ENCODE results near the gene RUFY3. TPM values are rescaled to one million over a fixed set of nuclear protein-coding genes. Genes with fewer than 3 reads are reported as not detected.

The RUFY3 gene
- total and polyA plus RNA-seq, 9 of the 15 experiments (the other 6 are each of a cell fraction or from before 2014, with no cell fraction given) = 4.2 to 31.1 (median 21.5) TPM

DNA sequence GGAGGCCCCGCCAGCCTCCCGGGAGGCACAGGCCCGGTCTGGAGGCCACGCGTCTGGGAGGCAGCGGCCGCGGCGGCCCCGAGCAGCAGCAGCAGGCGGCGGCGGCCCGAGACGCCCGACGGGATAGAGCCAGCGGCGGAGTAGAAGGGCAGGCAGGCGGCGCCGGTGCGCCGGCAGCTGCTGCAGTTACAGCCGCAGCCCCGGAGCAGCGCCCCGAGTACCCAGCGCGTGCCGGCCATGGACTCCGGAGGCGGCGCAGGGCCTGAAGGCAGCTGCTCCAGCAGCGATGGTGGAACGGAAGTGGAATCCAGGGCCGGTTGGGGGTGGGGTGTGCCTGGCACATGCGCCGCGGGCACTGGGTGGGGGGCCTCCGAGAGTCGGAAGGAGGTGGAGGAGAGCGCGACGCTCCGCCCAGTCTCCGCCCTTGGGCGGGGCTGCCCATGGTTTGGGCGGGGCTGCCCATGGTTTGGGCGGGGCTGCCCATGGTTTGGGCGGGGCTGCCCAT, 117.9 kb downstream of the RUFY3 start, which contains the start of gene GRSF1:
GRSF1 (minus strand) TSS at position 302 of the 505 bp plus-strand sequence; CDS start at position 239, 63 bp downstream.
- Histone ChIP-seq H3K4me2 (ENCODE audit: insufficient read depth, low read length) (peak within 1 kb of the TSS; percentile 99), H4K20me1 (replicated peaks; ENCODE audit: control insufficient read depth, insufficient read depth, low read length) (peaks cover 16% of the 10 kb centered on the region), H3K4me3 (peak within 1 kb of the TSS; percentile 89), H3K9me1 (ENCODE audit: control insufficient read depth, insufficient read depth, low read length) (peaks cover 10% of the 10 kb centered on the region), H3K79me2 (ENCODE audit: control insufficient read depth, insufficient read depth, low read length) (peaks cover 48% of the 10 kb centered on the region), H3K4me1 (replicated peaks in 1 of 2; ENCODE audit: control insufficient read depth in 2 of 2, insufficient read depth in 2 of 2, low read length in 2 of 2) (peaks cover 15 to 18% of the 10 kb centered on the region in 2 experiments), H3K36me3 (ENCODE audit: control insufficient read depth, insufficient read depth, low read length) (peaks cover 24% of the 10 kb centered on the region; the same call in 2 of the 3 replicates), H3K27me3 (ENCODE audit: control insufficient read depth in 2 of 2, insufficient read depth in 2 of 2, low read length in 2 of 2) (no peaks in the 10 kb centered on the region), H2AFZ (ENCODE audit: low read depth, low read length) (peak within 1 kb of the TSS; percentile 98), H3K27ac (ENCODE audit: extremely low read depth, low read depth, low read length) (peak within 1 kb of the TSS; percentile 95), H3K9me3 (replicated peaks; ENCODE audit: control insufficient read depth, insufficient read depth, low read depth, low read length) (no peaks in the 10 kb centered on the region), H3K9ac (ENCODE audit: insufficient read depth in 1 of 2, low read depth in 2 of 2, low read length in 2 of 2) (peak within 1 kb of the TSS; percentile 83 to 100)
- ATAC-seq (peak; percentile 90), DNase-seq (ENCODE audit: extremely low read depth in 1 of 4, low spot score in 3 of 4) (peak; percentile 91 to 94 (median 93)), FAIRE-seq (no peak)
- POLR2A ChIA-PET = interaction anchor here (0.6 to 1.1 kb wide), 5 partner anchors 10 to 136 kb away, joined by 3 to 4 read pairs (median 3); no protein-coding TSS in a partner anchor
- WGBS (ENCODE audit: insufficient coverage, low coverage, missing lambda C conversion rate) = under 1% methylated on average over 39 of the region's 51 CpGs
- CTCF ChIA-PET (ENCODE audit: low intra/inter-chr PET ratio) = no interaction called here
- in situ Hi-C loops (cut with MboI) = no loop called here
- intact Hi-C loops (cut with micrococcal nuclease) = loop anchor here (1.0 to 5.0 kb wide), 4 partner anchors 64 to 168 kb away; partner anchors contain the start of gene DCK
- BruUV-seq (replicated peaks) = no TSS peak
- TF ChIP-seq E2F3 (CRISPR knock-in tag; IDR thresholded peaks at IDR 0.05) (no peak), SIN3B (IDR thresholded peaks at IDR 0.05; ENCODE audit: low read depth) (peak; percentile 63), RBM25 (IDR thresholded peaks at IDR 0.05; ENCODE audit: low read depth, low read length, severe bottlenecking) (peak; percentile 88), CEBPB (tag; IDR thresholded peaks at IDR 0.05) (no peak), SLC30A9 (CRISPR knock-in tag; IDR thresholded peaks at IDR 0.05) (no peak)
- TF ChIP-seq, protein P1, sequence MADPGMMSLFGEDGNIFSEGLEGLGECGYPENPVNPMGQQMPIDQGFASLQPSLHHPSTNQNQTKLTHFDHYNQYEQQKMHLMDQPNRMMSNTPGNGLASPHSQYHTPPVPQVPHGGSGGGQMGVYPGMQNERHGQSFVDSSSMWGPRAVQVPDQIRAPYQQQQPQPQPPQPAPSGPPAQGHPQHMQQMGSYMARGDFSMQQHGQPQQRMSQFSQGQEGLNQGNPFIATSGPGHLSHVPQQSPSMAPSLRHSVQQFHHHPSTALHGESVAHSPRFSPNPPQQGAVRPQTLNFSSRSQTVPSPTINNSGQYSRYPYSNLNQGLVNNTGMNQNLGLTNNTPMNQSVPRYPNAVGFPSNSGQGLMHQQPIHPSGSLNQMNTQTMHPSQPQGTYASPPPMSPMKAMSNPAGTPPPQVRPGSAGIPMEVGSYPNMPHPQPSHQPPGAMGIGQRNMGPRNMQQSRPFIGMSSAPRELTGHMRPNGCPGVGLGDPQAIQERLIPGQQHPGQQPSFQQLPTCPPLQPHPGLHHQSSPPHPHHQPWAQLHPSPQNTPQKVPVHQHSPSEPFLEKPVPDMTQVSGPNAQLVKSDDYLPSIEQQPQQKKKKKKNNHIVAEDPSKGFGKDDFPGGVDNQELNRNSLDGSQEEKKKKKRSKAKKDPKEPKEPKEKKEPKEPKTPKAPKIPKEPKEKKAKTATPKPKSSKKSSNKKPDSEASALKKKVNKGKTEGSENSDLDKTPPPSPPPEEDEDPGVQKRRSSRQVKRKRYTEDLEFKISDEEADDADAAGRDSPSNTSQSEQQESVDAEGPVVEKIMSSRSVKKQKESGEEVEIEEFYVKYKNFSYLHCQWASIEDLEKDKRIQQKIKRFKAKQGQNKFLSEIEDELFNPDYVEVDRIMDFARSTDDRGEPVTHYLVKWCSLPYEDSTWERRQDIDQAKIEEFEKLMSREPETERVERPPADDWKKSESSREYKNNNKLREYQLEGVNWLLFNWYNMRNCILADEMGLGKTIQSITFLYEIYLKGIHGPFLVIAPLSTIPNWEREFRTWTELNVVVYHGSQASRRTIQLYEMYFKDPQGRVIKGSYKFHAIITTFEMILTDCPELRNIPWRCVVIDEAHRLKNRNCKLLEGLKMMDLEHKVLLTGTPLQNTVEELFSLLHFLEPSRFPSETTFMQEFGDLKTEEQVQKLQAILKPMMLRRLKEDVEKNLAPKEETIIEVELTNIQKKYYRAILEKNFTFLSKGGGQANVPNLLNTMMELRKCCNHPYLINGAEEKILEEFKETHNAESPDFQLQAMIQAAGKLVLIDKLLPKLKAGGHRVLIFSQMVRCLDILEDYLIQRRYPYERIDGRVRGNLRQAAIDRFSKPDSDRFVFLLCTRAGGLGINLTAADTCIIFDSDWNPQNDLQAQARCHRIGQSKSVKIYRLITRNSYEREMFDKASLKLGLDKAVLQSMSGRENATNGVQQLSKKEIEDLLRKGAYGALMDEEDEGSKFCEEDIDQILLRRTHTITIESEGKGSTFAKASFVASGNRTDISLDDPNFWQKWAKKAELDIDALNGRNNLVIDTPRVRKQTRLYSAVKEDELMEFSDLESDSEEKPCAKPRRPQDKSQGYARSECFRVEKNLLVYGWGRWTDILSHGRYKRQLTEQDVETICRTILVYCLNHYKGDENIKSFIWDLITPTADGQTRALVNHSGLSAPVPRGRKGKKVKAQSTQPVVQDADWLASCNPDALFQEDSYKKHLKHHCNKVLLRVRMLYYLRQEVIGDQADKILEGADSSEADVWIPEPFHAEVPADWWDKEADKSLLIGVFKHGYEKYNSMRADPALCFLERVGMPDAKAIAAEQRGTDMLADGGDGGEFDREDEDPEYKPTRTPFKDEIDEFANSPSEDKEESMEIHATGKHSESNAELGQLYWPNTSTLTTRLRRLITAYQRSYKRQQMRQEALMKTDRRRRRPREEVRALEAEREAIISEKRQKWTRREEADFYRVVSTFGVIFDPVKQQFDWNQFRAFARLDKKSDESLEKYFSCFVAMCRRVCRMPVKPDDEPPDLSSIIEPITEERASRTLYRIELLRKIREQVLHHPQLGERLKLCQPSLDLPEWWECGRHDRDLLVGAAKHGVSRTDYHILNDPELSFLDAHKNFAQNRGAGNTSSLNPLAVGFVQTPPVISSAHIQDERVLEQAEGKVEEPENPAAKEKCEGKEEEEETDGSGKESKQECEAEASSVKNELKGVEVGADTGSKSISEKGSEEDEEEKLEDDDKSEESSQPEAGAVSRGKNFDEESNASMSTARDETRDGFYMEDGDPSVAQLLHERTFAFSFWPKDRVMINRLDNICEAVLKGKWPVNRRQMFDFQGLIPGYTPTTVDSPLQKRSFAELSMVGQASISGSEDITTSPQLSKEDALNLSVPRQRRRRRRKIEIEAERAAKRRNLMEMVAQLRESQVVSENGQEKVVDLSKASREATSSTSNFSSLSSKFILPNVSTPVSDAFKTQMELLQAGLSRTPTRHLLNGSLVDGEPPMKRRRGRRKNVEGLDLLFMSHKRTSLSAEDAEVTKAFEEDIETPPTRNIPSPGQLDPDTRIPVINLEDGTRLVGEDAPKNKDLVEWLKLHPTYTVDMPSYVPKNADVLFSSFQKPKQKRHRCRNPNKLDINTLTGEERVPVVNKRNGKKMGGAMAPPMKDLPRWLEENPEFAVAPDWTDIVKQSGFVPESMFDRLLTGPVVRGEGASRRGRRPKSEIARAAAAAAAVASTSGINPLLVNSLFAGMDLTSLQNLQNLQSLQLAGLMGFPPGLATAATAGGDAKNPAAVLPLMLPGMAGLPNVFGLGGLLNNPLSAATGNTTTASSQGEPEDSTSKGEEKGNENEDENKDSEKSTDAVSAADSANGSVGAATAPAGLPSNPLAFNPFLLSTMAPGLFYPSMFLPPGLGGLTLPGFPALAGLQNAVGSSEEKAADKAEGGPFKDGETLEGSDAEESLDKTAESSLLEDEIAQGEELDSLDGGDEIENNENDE (IDR thresholded peaks at IDR 0.05; ENCODE audit: low read depth, low read length) = no peak
- TF ChIP-seq, protein P2, sequence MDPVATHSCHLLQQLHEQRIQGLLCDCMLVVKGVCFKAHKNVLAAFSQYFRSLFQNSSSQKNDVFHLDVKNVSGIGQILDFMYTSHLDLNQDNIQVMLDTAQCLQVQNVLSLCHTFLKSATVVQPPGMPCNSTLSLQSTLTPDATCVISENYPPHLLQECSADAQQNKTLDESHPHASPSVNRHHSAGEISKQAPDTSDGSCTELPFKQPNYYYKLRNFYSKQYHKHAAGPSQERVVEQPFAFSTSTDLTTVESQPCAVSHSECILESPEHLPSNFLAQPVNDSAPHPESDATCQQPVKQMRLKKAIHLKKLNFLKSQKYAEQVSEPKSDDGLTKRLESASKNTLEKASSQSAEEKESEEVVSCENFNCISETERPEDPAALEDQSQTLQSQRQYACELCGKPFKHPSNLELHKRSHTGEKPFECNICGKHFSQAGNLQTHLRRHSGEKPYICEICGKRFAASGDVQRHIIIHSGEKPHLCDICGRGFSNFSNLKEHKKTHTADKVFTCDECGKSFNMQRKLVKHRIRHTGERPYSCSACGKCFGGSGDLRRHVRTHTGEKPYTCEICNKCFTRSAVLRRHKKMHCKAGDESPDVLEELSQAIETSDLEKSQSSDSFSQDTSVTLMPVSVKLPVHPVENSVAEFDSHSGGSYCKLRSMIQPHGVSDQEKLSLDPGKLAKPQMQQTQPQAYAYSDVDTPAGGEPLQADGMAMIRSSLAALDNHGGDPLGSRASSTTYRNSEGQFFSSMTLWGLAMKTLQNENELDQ (CRISPR knock-in tag; IDR thresholded peaks at IDR 0.05; ENCODE audit: borderline replicate concordance) = no peak

Data from K562 (cell line).